ENCODE data around the gene GZMM.

GZMM gene

GRCh38 chr19:535017-535835 lies 8.6 kb upstream of the GZMM start:
- no peak overlapping the region for H2BK15ac ChIP-seq (ENCODE audit: low read depth, poor library complexity, severe bottlenecking)
- H2AFZ ChIP-seq (ENCODE audit: low read depth, low read length): no peak overlapping the region
- H2AK5ac ChIP-seq (ENCODE audit: low read length, severe bottlenecking): no peak overlapping the region
- no peak overlapping the region for H2BK12ac ChIP-seq (ENCODE audit: low read length in 2 of 2)
- H3K27me3 ChIP-seq (ENCODE audit: control insufficient read depth in 1 of 2, insufficient read depth in 1 of 2, low read length in 2 of 2): no peaks in the 10 kb centered on the region
- peak overlapping the region in 1 of 2 experiments; percentile 2 for H3K23ac ChIP-seq (ENCODE audit: low read length in 2 of 2)
- peak overlapping the region; percentile 1 for H3K9ac ChIP-seq (ENCODE audit: low read length)
- no peak overlapping the region for H4K91ac ChIP-seq (ENCODE audit: low read length)
- no peak overlapping the region for H3K27ac ChIP-seq (ENCODE audit: low read length, poor library complexity, severe bottlenecking)
- peaks cover 36% of the 10 kb centered on the region for H3K4me1 ChIP-seq (ENCODE audit: control insufficient read depth, insufficient read depth, low read depth, low read length)
- peak overlapping the region in 1 of 2 experiments; percentile 1 for H3K4me3 ChIP-seq (ENCODE audit: insufficient read depth in 1 of 2, low read depth in 1 of 2, low read length in 2 of 2)
- WGBS: 83% methylated on average over 16 of the region's 16 CpGs
- H3K9me3 ChIP-seq (ENCODE audit: control insufficient read depth, low read length): no peaks in the 10 kb centered on the region
- no peak for DNase-seq
- H3K18ac ChIP-seq (ENCODE audit: low read depth in 1 of 2, low read length in 2 of 2): no peak overlapping the region
- no peak overlapping the region for H3K4ac ChIP-seq (ENCODE audit: low read depth in 1 of 2, low read length in 2 of 2)
- H3K36me3 ChIP-seq (ENCODE audit: control insufficient read depth in 1 of 2, insufficient read depth in 2 of 2, low read depth in 1 of 2, low read length in 2 of 2): peaks cover 27 to 57% of the 10 kb centered on the region in 2 experiments
- H3K14ac ChIP-seq (ENCODE audit: low read length in 2 of 2): peak overlapping the region in 1 of 2 experiments; percentile 11
- H3K4me2 ChIP-seq (ENCODE audit: low read length, poor library complexity, severe bottlenecking): no peak overlapping the region
- no peak overlapping the region for H4K8ac ChIP-seq (ENCODE audit: low read length)
- H3K79me1 ChIP-seq (replicated peaks; ENCODE audit: low read length, poor library complexity, severe bottlenecking): peaks cover 16% of the 10 kb centered on the region
- H2BK120ac ChIP-seq (ENCODE audit: low read depth, low read length): no peak overlapping the region
- no peak overlapping the region for H2BK5ac ChIP-seq (ENCODE audit: low read depth, low read length, poor library complexity, severe bottlenecking)

DNA sequence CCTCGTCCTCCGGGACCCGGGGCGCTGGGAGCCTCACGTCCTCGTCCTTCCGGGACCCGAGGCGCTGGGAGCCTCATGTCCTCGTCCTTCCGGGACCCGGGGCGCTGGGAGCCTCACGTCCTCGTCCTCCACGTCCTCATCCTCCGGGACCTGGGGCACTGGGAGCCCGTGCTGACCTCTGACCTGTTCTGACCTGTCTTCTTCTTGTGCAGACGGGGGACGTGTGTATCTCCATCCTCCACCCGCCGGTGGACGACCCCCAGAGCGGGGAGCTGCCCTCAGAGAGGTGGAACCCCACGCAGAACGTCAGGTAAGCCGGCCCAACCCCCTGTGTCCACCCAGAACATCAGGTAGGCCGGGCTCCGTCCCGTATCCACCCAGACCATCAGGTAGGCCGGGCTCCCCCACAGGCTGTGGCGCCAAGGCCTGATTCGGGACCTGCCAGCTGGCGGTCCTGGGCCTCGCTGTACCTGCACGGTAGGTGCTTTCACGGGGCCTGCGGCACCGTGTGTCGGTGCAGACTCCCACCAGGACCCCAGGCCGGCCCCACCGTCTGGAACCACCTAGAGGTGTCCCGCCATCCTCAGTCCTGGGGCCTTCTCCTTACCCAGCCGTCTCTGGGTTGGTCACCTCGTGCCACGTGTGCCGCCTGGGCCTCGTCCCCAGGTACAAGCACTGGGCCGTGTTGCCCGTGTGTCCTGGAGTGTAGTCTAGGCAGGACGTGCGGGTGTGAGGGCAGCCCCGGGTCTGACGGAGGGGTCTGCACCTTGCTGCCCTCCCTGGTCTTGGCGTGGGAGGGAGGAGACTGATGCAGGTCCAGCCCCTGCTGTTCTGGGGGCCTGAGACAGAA lies 7.6 kb upstream of the GZMM start:
- Histone ChIP-seq H3K18ac (ENCODE audit: low read depth in 1 of 2, low read length in 2 of 2) (no peak overlapping the region), H3K36me3 (ENCODE audit: control insufficient read depth in 1 of 2, insufficient read depth in 2 of 2, low read depth in 1 of 2, low read length in 2 of 2) (peaks cover 29 to 64% of the 10 kb centered on the region in 2 experiments), H3K27me3 (ENCODE audit: control insufficient read depth in 1 of 2, insufficient read depth in 1 of 2, low read length in 2 of 2) (no peaks in the 10 kb centered on the region), H3K4me3 (ENCODE audit: insufficient read depth in 1 of 2, low read depth in 1 of 2, low read length in 2 of 2) (peak overlapping the region in 1 of 2 experiments; percentile 7), H3K27ac (ENCODE audit: low read length, poor library complexity, severe bottlenecking) (no peak overlapping the region), H2AFZ (ENCODE audit: low read depth, low read length) (no peak overlapping the region), H3K4ac (ENCODE audit: low read depth in 1 of 2, low read length in 2 of 2) (no peak overlapping the region), H3K4me1 (ENCODE audit: control insufficient read depth, insufficient read depth, low read depth, low read length) (peaks cover 33% of the 10 kb centered on the region), H3K4me2 (ENCODE audit: low read length, poor library complexity, severe bottlenecking) (no peak overlapping the region), H2BK120ac (ENCODE audit: low read depth, low read length) (no peak overlapping the region), H3K9me3 (ENCODE audit: control insufficient read depth, low read length) (no peaks in the 10 kb centered on the region), H4K8ac (ENCODE audit: low read length) (no peak overlapping the region), H3K14ac (ENCODE audit: low read length in 2 of 2) (no peak overlapping the region), H3K23ac (ENCODE audit: low read length in 2 of 2) (no peak overlapping the region), H4K91ac (ENCODE audit: low read length) (no peak overlapping the region), H2BK5ac (ENCODE audit: low read depth, low read length, poor library complexity, severe bottlenecking) (no peak overlapping the region), H3K9ac (ENCODE audit: low read length) (no peak overlapping the region), H2BK15ac (ENCODE audit: low read depth, poor library complexity, severe bottlenecking) (no peak overlapping the region), H3K79me1 (replicated peaks; ENCODE audit: low read length, poor library complexity, severe bottlenecking) (peaks cover 21% of the 10 kb centered on the region), H2AK5ac (ENCODE audit: low read length, severe bottlenecking) (no peak overlapping the region), H2BK12ac (ENCODE audit: low read length in 2 of 2) (no peak overlapping the region)
- no peak for DNase-seq
- 94% methylated on average over 55 of the region's 55 CpGs for WGBS

- Histone ChIP-seq H3K9ac (ENCODE audit: low read length) (no peak overlapping the region), H4K8ac (ENCODE audit: low read length) (no peak overlapping the region), H3K14ac (ENCODE audit: low read length in 2 of 2) (no peak overlapping the region), H2BK15ac (ENCODE audit: low read depth, poor library complexity, severe bottlenecking) (no peak overlapping the region), H2BK12ac (ENCODE audit: low read length in 2 of 2) (no peak overlapping the region), H3K9me3 (ENCODE audit: control insufficient read depth, low read length) (no peaks in the 10 kb centered on the region), H3K36me3 (ENCODE audit: control insufficient read depth in 1 of 2, insufficient read depth in 2 of 2, low read depth in 1 of 2, low read length in 2 of 2) (peaks cover 36 to 70% of the 10 kb centered on the region in 2 experiments), H4K91ac (ENCODE audit: low read length) (no peak overlapping the region), H2AK5ac (ENCODE audit: low read length, severe bottlenecking) (no peak overlapping the region), H3K4me3 (ENCODE audit: insufficient read depth in 1 of 2, low read depth in 1 of 2, low read length in 2 of 2) (no peak overlapping the region), H3K27ac (ENCODE audit: low read length, poor library complexity, severe bottlenecking) (no peak overlapping the region), H3K79me1 (replicated peaks; ENCODE audit: low read length, poor library complexity, severe bottlenecking) (peaks cover 26% of the 10 kb centered on the region), H2AFZ (ENCODE audit: low read depth, low read length) (no peak overlapping the region), H3K4me1 (ENCODE audit: control insufficient read depth, insufficient read depth, low read depth, low read length) (peaks cover 33% of the 10 kb centered on the region), H3K4me2 (ENCODE audit: low read length, poor library complexity, severe bottlenecking) (no peak overlapping the region), H2BK5ac (ENCODE audit: low read depth, low read length, poor library complexity, severe bottlenecking) (no peak overlapping the region), H3K23ac (ENCODE audit: low read length in 2 of 2) (no peak overlapping the region), H3K18ac (ENCODE audit: low read depth in 1 of 2, low read length in 2 of 2) (no peak overlapping the region), H2BK120ac (ENCODE audit: low read depth, low read length) (no peak overlapping the region), H3K27me3 (ENCODE audit: control insufficient read depth in 1 of 2, insufficient read depth in 1 of 2, low read length in 2 of 2) (no peaks in the 10 kb centered on the region), H3K4ac (ENCODE audit: low read depth in 1 of 2, low read length in 2 of 2) (no peak overlapping the region)
- 99% methylated on average over 21 of the region's 26 CpGs for WGBS
- DNase-seq: no peak
Observed at GRCh38 chr19:536881-537404, 6.9 kb upstream of the GZMM start.
